Measurements from ENCODE around the gene AGO3. TPM values are rescaled to one million over a fixed set of nuclear protein-coding genes. Genes with fewer than 3 reads are reported as not detected.
A peak's percentile ranks its signal among the peaks of the same experiment; 100 is the strongest.
"Not testable (repeated sequence)": the region's sequence is repeated elsewhere in the genome, so short reads cannot be mapped to it uniquely, and the experiment has no call there.

The AGO3 gene
- total RNA-seq (2014; rRNA removed; shearing (Covaris generic)): 10.5 and 36.9 TPM in 2 replicates

DNA sequence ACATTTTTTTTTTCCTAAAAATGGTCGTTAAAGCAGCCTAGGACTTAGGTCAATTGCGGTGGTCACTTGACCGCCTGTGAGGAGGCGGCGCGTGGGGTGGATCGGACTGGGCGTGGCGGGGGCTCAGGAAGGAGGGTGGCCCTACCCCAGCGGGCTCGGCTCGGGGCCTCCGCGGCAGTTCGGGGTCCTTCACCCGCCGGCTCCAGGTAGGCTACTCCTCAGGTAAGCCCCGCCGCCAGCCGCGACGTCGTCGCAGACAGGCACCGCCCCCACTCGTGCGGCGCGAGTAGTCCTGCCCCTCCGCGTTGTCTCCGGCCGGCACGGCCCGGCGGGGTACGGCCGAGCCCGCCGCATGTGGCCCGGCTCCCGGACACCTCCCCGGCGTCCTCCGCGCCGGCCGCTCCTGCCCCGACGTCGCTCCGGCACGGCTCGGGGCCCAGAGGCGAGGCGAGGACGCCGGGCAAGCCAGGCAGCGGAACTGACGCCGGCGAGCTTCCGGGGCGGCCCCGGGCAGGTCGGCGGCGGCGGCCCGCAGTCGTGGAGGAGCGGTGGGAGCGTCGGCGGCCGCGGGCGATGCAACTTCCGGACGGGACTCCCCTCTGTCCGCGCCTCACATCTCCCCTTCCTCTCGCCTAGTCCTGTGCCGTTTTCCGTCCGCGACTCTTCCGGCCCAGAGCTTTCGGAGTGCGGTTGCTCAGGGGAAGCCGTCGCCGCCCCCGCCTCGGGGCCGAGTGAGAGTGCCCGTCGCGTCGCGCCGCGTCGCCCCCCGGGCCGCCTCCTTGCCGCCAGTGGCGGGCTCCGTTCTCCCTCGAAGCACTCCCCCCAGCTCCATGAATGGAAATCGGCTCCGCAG lies at the start of gene AGO3:
TSS of gene AGO3 (plus strand) at position 513 of the 853 bp plus-strand sequence. CDS start at position 835, 322 bp downstream.
- peak; percentile 80 for DNase-seq (ENCODE audit: low spot score)
- in situ Hi-C loops (cut with HindIII; ENCODE audit: low sequenced_read_pairs): no loop called here

DNA sequence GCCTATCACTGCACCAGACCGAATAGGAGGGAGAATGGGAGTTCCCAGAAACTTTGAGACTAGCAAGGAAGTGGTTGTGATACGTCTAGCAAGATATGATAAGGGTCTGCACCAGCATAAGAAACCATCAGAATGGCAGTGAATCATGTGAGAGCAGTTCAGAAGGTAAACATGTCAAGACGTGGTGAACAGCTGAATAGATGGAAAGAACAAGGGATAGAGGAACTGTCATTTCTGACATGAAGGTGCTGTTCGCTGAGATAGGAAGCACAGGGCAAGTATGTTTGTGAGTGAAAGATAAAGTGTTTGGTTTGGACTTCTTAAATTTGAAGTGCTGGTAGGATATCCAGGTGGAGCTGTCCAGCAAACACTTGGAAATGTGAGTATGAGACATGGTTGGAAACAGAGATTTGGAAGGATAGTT lies 49.0 kb upstream of the AGO3 start:
- DNase-seq (ENCODE audit: low spot score): no peak
- in situ Hi-C loops (cut with HindIII; ENCODE audit: low sequenced_read_pairs): no loop called here

DNA sequence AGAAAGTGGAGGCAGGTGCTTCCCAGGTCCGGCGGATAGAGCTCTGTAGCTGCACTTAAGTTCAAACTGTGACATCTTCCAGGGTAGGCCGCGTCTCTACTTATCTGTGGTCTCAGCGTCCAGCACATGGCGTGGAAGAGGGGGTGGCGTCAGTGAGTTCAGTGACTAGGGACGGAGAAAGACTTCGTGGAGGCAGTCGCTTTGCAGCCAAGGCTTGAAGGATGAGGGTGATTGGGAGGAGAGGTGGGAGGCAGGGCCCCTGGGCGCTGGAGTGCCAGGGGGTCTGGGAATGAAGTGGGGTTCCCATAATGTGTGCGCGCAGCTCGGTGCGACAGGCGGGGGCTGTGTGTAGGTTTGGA lies 48.3 kb upstream of the AGO3 start:
- in situ Hi-C loops (cut with HindIII; ENCODE audit: low sequenced_read_pairs): no loop called here
- no peak for DNase-seq (ENCODE audit: low spot score)

DNA sequence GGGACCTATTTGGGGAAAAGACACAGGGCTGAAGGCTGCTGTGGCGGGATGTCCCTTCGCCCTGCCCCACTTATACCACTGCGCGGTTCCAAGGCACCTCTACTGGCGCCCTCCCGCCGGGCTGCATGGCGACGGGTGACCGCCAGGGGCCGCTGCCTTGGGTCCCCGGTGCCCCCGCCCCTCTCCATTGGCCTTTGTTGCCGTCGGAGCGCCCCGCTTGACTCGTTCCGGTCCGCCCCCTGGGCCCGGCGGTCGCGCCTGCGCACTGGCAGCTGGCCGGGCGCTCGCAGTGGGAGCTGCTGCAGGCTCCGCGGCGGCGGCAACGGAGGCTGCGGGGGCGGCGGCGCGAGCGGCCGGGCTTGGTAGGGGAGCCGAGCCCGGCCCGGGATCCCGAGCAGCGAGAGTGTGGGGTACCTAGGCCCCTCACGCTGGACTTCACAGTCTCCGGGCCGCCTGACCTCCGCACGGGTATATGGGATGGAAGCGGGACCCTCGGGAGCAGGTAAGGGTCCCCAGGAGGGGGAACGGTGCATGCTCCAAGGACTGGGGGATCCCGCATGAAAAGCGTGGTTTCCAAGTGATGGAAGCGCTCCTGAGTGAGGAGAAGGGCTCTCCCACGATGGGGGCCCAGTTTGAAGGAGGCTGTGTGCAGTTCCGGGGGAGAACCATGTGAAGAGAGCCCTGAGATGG lies 47.8 kb upstream of the AGO3 start, which contains the start of gene AGO1:
TSS of gene AGO1 (plus strand) at position 265 of the 690 bp plus-strand sequence. CDS start at position 478, 213 bp downstream.
- in situ Hi-C loops (cut with HindIII; ENCODE audit: low sequenced_read_pairs): no loop called here
- DNase-seq (ENCODE audit: low spot score): peak; percentile 91

DNA sequence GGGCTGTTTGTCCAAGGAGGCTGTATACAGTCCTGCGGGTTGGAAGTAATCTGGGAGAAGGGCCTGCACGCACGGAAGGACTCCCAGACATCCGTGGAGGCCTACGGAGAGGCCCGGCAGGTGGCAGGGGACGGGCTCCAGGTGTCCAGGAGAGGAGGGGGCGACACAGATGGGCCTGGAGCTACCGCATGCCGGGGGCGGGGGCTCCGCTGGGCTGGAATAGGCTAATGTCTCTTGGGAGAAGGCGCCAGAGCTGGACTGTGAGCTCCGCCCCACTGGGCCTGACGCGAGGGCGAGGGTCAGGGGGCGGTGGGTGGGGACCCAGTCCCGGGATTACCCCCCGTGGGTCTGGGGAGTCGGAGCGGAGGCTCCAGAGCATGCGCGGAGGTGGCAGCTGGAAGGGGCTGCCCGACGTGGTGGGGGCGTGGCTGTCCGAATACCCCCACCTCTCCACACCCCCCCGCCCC lies 47.2 kb upstream of the AGO3 start:
- DNase-seq (ENCODE audit: low spot score): peak; percentile 37
- in situ Hi-C loops (cut with HindIII; ENCODE audit: low sequenced_read_pairs): no loop called here

DNA sequence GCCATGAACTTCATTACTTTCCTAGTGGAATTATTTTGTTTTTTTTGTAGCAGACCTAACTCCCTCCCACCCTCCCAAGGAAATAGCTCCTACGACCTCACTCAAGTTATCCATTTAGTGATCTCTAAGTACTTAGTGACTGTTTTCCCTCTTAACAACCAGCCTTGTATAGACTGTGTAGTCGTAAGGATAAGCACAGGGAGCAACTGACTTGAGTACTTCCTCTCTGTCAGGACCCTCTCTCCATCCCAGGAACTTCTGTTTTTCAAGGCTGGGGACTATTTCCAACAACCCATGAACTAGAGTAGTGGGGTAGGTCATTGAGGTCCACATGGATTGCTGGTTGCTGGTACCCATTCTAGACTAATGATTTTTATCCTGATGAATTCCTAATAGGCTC lies 46.0 kb upstream of the AGO3 start:
- DNase-seq (ENCODE audit: low spot score): no peak
- in situ Hi-C loops (cut with HindIII; ENCODE audit: low sequenced_read_pairs): no loop called here

DNA sequence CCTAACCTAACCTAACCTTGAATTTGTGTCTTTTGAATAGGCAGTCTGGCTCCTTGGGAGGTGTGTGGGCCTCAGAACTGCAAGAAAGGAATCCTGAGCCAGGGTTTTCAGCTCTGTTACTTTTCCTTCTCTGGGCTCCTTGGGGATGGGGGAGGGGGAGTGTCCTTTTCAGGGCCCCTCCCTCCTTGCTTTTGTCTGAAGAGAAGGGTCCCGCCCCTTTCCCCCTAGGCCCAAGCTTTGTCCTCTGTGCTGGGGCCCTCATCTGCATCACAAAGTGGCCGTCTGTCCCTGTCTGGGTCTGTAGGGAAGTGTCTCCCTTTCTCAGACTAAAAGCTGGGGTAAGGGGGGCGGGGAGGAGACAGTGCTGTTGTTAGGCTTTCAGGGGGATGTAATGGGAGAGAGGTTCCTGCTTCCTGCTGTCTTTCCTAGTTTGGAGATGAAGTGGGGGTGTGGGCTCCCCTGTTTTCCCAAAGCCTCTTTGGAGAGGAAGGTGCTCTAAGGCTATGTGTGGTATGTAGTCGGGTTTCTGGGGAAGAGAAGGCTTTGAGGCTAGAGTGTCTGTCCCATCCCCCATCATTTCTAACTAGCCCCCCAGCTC lies 44.8 kb upstream of the AGO3 start:
- DNase-seq (ENCODE audit: low spot score): no peak
- in situ Hi-C loops (cut with HindIII; ENCODE audit: low sequenced_read_pairs): no loop called here

DNA sequence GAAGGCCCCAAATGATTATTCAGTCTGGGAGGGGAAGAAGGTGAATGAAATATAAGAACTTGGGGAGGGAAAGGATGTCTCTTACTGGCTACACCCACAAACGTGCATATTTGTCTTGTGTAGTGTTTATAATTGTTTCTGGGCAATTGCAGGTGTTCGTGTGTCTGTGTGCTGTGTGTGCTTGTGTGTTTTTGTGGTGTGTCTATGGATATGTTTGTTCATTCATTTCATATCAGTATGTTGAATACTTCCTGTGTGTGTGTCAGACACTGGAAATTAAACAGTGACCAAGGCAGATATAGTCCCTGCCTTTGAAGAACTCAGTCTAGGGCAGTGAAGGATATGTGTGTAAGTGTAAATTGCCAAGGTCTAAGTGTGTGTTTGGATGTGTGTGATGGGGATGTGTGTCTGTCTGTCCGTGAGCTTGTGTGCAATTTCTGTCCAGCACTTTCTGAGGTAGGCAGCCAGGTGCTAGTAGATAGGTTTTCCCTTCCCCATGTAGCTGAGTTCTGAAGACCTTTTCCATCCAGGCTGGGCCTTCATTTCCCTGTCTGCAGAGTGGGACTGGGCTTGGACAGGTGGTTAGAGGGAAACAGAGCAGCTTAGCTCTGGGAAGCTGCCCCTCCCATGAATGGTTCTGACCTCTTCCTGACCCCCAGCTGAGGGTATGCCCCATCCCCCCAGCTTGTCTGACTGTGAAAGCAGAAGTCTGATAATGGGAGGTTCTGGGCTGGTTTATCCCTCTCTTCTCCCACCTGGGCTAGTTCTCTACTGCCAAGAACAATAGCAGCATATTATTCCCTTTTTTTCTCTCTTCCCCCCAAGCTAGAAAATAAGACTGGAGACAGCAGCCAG lies 44.1 kb upstream of the AGO3 start:
- in situ Hi-C loops (cut with HindIII; ENCODE audit: low sequenced_read_pairs): no loop called here

DNA sequence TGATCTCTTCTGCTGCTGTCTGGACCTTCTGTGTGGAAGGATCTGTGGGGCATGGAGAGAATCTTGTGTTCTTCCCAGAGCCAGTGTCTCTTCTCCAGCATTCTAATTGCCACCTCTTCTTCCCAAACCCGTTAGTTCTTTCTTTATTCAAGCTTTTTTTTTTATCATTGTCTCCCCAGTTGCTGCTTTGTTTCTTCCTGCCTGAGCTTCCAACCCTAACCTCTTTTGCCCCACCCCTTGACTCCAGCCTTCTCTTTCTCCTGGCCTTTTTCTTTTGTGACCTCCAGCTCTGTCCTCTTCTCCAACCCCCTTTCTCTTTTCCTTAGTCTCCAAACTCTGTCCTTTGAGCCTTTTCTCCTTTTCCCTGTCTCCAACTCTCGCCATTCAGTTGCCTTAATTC lies 43.4 kb upstream of the AGO3 start:
- in situ Hi-C loops (cut with HindIII; ENCODE audit: low sequenced_read_pairs): no loop called here

More for the DNA sequence above, 44.1 kb upstream of the AGO3 start:
- no peak for DNase-seq (ENCODE audit: low spot score)

DNA sequence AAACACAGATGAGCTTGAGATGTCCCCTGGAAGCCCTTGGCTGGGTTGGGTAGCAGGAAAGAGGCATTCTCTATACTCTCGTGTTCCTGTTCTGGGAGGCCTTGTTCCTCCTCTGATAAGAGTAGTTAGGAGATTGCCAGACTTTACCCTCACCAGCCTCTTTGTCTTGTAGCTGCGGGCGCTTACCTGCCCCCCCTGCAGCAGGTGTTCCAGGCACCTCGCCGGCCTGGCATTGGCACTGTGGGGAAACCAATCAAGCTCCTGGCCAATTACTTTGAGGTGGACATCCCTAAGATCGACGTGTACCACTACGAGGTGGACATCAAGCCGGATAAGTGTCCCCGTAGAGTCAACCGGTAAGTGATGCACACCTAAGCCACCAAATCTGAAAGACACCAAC lies 42.6 kb upstream of the AGO3 start:
- in situ Hi-C loops (cut with HindIII; ENCODE audit: low sequenced_read_pairs): no loop called here
- DNase-seq (ENCODE audit: low spot score): no peak

More for the DNA sequence above, 43.4 kb upstream of the AGO3 start:
- no peak for DNase-seq (ENCODE audit: low spot score)

DNA sequence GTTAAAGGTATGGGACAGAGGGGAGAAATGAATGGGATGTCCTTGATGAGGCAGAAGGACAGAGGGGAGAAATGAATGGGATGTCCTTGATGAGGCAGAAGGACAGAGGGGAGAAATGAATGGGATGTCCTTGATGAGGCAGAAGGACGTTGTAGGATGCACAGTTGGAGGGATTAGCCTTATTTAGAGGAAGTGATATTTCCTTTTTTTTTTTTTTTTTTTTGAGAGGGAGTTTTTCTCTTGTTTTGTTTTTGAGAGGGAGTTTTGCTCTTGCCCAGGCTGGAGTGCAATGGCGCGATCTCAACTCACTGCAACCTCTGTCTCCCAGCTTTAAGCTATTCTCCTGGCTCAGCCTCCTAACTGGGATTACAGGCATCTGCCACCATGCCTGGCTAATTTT lies 41.9 kb upstream of the AGO3 start:
- in situ Hi-C loops (cut with HindIII; ENCODE audit: low sequenced_read_pairs); DNase-seq (ENCODE audit: low spot score): not testable (repeated sequence)

DNA sequence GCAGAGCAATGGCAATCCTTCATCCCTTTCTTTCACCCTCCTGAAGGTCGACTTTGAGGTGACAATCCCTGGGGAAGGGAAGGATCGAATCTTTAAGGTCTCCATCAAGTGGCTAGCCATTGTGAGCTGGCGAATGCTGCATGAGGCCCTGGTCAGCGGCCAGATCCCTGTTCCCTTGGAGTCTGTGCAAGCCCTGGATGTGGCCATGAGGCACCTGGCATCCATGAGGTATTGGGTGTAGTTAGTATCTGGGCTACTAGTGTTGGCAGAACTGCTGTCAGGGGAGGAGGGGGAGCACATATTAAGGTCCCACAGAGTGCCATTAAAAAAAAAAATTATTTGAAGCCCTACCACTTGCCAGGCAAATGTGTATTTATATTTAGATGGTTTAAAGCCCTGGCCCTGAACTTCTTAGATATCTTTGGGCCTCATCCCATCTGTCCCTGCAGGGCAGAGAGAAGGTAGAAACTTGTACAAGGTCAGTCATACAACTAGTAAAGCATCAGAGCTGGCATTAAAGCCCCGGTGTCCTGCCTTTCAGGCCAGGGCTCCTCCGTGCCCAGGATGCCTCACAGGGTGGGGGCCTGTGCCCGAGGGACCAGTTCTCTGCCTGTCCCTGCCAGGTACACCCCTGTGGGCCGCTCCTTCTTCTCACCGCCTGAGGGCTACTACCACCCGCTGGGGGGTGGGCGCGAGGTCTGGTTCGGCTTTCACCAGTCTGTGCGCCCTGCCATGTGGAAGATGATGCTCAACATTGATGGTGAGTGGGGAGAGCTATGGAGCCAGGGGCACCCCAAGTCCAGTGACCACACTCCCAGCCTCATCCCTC lies 37.6 kb upstream of the AGO3 start:
- no peak for DNase-seq (ENCODE audit: low spot score)
- in situ Hi-C loops (cut with HindIII; ENCODE audit: low sequenced_read_pairs): no loop called here

DNA sequence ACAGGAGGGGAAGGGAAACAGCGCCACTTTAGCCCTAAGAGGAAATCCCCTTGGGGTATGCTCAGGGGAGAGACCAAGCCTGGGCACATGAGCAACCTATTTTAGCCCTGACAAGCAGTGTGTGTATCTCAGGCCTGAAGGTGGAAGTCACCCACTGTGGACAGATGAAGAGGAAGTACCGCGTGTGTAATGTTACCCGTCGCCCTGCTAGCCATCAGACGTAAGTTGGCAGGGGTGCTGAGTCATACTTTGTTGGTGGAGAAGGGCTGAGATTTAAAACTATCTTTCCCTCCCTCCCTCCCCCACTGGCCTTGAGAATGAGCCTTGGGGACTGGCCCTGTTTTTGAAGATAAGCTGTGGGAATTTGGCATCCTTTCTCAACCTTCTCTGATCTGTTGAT lies 36.7 kb upstream of the AGO3 start:
- DNase-seq (ENCODE audit: low spot score): no peak
- in situ Hi-C loops (cut with HindIII; ENCODE audit: low sequenced_read_pairs): no loop called here

DNA sequence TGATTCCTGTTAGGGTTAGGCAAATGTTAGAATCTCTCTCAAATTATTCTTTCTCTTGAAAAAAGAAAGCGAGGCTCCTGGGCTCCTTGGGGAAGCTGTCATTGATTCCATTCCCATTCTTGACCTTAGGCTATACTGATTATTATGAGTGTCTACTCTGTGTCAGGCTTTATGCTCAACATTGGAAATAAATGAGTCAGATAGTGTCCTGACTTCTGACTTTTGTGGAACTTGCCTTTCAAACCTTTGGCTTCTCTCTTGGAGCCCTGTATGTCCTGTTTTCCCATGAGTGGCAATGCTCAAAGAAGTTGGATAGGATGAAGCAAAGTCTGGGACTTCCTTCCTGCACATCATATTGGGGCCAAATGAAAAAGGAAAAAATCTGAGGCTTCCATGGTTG lies 36.2 kb upstream of the AGO3 start:
- DNase-seq (ENCODE audit: low spot score): no peak
- in situ Hi-C loops (cut with HindIII; ENCODE audit: low sequenced_read_pairs): no loop called here

DNA sequence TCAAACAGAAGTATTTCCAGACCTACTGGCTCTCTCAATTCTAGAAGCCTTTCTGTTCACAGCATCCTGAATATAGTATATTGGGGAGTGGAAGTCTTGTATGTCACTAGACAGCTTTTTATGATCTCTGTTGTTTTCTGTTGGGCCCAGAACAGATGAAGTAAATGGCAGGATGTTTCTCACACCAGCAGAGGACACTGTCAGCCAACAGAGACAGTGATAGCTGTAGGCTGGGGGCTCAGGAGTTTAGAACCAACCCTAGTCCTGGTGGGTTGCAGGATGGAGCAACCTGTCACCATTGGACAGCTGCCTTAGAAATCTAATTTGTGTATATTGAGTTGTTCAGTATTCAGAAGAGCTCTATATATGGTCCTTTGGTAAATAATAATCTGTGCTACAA lies 31.0 kb upstream of the AGO3 start:
- no peak for DNase-seq (ENCODE audit: low spot score)
- in situ Hi-C loops (cut with HindIII; ENCODE audit: low sequenced_read_pairs): no loop called here

DNA sequence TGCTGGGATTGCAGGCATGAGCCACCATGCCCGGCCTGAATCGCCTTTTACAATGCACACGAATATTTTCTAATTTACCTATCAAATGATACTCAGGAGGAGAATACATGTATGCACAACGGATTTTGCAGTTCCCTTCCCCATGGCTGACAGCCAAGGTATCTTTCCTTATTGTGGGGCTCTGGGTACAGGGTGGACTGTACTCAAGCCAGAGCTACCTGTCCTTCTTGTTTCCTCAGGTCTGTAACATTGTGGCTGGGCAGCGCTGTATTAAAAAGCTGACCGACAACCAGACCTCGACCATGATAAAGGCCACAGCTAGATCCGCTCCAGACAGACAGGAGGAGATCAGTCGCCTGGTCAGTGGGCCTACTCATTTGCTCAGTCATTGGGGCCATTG lies 29.7 kb upstream of the AGO3 start:
- in situ Hi-C loops (cut with HindIII; ENCODE audit: low sequenced_read_pairs): no loop called here
- DNase-seq (ENCODE audit: low spot score): no peak

DNA sequence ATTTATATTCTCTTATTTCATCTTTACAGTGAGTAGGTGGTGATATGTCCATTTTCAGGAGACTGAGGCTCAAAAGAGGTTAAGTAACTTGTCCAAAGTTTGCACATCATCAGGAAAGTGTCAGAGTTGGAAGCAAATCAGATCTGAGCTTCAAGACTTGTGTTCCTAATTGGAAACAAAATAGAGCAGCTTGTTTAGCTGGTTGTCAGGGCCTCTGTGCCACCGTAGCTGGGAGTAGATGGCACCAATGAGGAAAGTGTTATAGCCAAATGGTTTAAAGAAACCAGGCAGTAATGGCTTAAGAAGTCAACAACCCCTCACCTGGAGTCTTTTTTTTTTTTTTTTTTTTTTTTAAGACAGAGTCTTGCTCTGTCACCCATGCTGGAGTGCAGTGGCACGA lies 28.2 kb upstream of the AGO3 start:
- DNase-seq (ENCODE audit: low spot score): no peak
- in situ Hi-C loops (cut with HindIII; ENCODE audit: low sequenced_read_pairs): no loop called here

DNA sequence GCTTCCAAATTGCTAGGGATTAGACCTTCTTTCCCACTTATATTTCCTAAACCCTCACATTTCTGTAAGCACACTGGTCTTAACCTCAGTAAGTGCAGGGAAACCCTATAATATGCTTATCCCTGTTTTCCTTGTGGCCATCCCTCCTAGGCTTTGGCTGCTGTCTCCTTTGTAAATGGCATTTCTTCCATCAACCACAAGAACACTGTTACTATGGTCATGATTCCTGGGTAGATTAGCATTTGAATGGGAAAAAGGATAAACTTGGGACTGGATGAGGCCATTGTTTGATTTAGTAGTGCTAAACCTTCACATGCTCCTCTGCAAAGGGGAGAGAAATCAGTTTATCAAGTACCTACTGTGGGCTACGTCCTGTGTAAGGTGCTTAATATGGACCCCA lies 16.2 kb upstream of the AGO3 start:
- in situ Hi-C loops (cut with HindIII; ENCODE audit: low sequenced_read_pairs): no loop called here
- no peak for DNase-seq (ENCODE audit: low spot score)

Measured in G401 (cell line).